WTC11 (cell line): ENCODE measurements around the gene KIF13A.

Experiments
- CBFB ChIP-seq: sonication (generic); formaldehyde crosslinking; IDR thresholded peaks from 2 replicates; pipeline ENCODE4 v1.8.1; 2022; ENCODE audit warnings: mild to moderate bottlenecking, low read depth, missing genetic modification reagents
- ZBTB21 ChIP-seq: sonication (generic); formaldehyde crosslinking; IDR thresholded peaks from 2 replicates; pipeline ENCODE4 v1.8.1; 2023; ENCODE audit warnings: mild to moderate bottlenecking, missing genetic modification reagents, borderline replicate concordance
- TF ChIP-seq, protein P1 (sequence below): fragments of 200-600 bp; IDR thresholded peaks from 2 replicates; pipeline ENCODE4 v1.8.0; 2022; ENCODE audit warnings: antibody characterized with exemption

- TF ChIP-seq CBFB = no peak
- TF ChIP-seq, protein P1, sequence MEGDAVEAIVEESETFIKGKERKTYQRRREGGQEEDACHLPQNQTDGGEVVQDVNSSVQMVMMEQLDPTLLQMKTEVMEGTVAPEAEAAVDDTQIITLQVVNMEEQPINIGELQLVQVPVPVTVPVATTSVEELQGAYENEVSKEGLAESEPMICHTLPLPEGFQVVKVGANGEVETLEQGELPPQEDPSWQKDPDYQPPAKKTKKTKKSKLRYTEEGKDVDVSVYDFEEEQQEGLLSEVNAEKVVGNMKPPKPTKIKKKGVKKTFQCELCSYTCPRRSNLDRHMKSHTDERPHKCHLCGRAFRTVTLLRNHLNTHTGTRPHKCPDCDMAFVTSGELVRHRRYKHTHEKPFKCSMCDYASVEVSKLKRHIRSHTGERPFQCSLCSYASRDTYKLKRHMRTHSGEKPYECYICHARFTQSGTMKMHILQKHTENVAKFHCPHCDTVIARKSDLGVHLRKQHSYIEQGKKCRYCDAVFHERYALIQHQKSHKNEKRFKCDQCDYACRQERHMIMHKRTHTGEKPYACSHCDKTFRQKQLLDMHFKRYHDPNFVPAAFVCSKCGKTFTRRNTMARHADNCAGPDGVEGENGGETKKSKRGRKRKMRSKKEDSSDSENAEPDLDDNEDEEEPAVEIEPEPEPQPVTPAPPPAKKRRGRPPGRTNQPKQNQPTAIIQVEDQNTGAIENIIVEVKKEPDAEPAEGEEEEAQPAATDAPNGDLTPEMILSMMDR = no peak
- TF ChIP-seq ZBTB21 (CRISPR knock-in tag) = no peak
Observed at GRCh38 chr6:17914651-17915050, 72.8 kb downstream of the KIF13A start.
